Suppressor macrophage treated with lipopolysaccharide for 4 hours (primary cell): Measurements from ENCODE around the gene SYT15B.
"Not testable (repeated sequence)": the region's sequence is repeated elsewhere in the genome, so short reads cannot be mapped to it uniquely, and the experiment has no call there.

Source experiments
- DNase-seq: peaks from one replicate; pipeline ENCODE4 v3.0.0-alpha.2; 2020

Gene SYT15B

DNA sequence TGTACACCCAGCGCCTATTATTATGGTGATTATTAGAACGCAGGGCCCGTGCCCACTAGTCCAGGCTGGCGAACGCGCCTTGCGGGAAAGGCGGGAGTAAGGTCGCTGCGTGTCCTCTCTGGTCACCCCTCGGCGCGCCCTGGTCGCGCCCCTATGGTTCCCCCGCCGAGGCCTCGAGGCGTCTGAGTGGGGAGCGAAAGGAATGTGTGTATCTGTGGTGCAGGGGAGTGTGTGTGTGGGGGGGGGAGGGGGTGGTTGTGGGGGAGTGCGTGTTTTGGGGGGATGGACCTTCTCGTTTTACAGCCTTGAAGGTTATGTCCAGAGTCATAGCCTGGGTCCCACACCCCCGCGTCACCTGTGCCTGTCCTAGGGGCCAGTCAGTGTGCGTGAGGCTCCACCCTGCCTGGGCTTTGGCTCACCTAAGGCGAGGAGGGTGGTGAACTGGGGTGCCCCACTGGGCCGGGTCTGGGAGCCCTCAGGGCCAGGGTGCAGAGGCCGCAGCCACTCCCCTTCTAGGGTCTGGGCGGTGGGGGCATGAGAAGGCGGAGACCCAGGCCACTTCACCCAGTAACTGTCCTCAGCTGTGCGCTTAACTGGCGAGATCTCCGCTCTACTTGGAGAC, at the start of gene SYT15B:
TSS of gene SYT15B (minus strand) at position 39 of the 622 bp plus-strand sequence. CDS start 952 bp downstream, outside the sequence.
- DNase-seq: not testable (repeated sequence)

DNA sequence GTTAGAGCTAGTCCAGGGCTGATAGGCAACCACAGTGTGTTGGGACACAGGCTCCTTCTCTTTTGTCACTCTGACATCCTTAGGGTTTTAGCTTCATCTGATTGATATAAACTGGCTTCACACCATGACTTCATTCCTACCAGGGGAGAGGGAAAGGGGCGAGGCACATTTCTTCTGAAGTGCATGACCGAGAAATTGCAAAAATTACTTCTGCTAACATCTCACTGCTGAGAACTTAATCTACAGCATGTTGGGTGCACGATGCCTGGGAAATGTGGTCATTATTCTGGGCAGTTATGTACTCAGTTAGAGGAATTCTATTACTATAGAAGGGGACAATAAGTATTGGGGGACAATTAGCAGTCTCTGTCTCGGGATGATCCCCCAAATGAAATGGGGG, 16.2 kb upstream of the SYT15B start:
- not testable (repeated sequence) for DNase-seq

DNA sequence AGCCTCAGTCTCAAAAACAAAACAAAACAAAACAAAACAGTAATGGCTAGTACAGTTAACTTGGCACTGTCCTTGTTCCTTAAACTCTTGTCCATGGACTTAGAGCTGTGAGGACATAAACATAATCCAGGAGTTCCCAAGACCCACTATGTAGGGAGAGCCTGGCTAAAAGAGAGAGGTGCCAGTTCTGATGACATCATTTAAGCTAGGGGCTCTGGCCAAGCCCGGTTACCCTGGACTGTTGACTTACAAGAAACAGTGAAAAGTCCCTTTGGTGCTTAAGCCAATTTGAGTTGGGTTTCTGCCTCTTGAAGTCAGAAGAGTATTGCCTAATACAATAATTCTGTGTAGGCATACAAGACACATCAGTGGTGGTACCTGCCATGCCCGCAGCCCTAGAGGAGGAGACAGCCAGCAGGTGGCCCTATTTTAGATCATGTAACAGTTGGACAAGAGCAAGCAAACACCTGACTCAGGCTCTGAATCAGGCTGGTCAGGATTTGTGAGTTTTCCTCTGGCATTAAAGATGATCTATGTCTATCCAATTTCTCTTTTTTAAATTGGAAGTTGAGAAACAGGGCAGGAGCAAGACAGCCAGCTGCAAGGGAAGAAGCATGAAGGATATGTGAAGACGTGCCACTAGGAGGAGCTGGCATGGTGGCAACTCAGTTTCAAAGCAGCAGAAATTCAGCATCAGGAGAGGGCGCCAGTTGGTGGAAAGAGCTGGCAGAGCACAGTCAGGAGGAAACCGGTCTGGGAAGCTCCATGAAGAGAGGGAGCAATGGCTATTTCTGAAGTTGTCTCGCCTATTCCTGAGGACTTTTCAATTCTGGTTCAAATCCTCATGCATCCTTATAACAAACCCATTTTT, 12.2 kb upstream of the SYT15B start:
- peak; percentile 33 for DNase-seq

- not testable (repeated sequence) for DNase-seq
Observed at GRCh38 chr10:47770745-47771144, 7.4 kb upstream of the SYT15B start.

DNA sequence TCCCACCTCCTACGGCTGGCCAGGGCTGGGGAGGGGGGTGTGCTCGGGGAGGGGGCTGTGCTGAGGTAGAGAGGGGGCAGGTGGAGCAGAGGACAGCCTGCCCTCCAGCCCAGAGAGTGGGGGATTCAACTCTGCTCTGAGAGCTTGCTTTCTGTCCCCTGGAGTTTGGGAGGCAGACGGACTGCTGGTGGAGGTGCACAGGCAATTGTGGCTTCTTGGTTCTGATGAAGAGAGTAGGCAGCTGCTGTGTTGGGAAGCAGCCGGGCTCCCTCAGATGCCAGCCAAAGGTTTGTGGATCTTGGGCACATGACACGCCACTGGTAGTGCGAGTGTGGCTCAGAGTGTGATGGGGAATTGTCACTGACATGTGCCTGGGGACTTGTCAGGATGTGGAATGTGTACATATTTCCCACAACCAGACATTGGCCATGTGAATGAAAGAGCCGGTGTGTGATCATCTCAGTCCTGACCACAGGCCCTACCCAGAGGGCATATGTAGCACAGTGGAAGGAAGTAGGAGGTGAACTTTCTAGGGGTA, 5.3 kb upstream of the SYT15B start:
- not testable (repeated sequence) for DNase-seq

DNA sequence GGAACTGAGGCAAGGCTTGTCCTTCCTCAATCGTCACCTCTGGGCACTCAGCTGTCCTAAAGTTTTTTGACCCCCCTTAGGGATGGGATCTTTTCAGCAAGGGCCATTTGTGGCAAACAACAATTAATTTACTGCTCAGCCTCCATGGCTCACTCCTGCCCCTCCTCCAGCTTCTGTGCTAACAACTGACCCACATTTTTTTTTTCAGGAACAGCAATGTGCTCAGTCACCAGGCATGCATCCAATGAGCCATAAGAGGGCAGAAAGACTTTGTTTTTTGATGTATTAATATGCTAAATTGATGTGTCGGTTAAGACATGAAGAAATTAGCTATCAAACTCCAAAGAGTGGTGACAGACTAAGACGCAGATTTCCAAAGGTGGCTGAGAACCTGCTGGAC, 4.7 kb upstream of the SYT15B start:
- DNase-seq: not testable (repeated sequence)

- DNase-seq: not testable (repeated sequence)
Observed at GRCh38 chr10:47767236-47767635, 3.8 kb upstream of the SYT15B start.

DNA sequence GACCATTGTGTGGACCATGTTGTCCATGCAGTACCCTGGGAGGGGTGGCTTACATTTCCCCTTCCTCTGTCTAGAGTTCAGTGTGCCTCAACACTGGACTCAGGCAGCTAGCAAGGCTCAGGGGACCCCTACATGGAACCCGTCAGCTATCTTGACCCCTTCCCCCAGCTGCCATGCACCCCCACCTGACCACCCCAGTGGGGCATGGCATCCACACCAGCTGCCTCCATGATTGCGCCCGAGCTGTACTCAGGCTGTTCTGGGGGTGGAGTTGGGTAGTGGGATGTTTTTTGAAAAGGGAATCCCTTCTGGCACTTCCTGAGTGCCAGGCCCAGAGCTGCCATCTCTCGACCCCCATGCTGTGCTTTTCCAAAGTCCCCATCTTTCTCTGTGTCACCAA, 1.8 kb upstream of the SYT15B start:
- DNase-seq: not testable (repeated sequence)

DNA sequence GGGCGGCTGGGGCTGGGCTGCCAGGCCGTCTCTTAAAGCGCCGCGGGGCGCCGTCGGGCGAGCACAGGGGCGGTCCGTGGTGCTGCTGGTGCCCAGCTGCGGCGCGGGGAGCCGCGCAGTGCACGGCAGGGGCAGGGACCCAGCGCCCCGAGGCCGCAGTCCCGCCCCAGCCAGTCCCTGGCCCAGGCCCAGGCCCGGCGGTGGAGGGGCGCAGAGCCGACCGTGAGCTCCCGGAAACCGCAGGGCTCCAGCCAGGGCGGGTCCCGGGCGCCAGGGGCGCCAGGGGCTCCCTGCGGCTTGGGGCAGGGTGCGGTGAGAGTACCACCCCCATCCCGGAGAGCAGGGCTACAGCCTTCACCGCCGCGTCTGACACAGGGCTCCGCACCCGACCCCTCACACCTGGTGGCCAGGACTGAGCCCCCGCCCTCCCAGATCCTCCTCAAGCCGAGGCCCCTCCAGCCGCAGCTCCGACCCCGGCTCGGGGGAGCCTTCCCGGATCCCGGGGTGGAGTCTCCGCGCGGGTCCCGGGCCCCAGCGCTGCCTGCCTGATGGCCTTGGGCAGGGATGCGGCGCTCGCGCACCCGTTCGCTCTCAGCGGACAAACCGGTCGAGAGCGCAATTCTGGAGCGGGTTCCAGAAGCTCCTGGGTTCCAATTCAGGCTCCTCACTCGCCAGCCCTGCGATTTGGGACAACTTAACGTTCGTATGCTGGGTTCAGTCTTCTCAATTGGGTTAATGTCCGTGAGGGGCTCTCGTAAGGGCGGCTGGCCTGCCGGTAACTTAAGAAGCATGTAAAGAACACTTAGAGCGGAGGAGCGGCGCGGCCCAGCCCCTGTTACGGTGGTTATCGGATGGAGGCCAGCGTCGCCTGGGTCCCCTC, 478 bp downstream of the SYT15B start:
- not testable (repeated sequence) for DNase-seq

GRCh38 chr10:47758855-47759254, 4.5 kb downstream of the SYT15B start:
- DNase-seq: not testable (repeated sequence)

GRCh38 chr10:47756169-47756568, 7.2 kb downstream of the SYT15B start:
- not testable (repeated sequence) for DNase-seq

GRCh38 chr10:47753871-47754270, 9.5 kb downstream of the SYT15B start:
- not testable (repeated sequence) for DNase-seq

- DNase-seq: not testable (repeated sequence)
Observed at GRCh38 chr10:47753176-47753575, 10.2 kb downstream of the SYT15B start.

DNA sequence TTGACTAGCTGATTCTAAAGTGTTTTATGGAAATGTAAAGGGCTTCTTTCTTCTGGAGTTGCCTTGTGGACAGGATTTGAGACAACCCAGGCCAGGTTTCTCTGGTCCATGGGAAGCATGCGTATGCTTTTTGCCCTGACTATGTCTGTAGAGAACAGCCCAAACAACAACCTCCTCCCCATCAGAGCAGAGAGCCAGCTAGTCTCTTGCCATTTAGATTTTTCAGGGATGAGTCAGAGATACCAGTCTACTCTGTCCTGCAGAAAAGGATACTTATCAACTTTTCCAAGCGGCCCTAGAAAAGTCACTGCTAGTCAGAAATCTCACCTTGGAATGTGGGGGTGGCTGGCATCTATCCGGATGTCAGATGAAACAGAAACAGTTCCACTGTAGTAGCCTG, 11.6 kb downstream of the SYT15B start:
- DNase-seq: not testable (repeated sequence)

DNA sequence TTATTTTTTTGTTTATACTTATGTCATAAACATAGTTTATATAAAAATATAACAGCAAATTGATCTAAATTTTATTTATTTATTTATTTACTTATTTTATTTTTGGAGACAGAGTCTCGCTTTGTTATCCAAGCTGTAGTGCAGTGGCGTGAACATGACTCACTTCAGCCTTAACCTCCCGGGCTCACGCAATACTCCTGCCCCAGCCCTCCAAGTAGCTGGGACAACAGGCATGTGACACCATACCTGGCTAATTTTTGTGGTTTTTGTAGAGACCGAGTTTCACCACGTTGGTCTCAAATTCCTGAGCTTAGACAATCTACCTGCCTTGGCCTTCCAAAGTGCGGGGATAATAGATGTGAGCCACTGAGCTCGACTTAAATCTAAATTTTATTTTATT, 13.0 kb downstream of the SYT15B start:
- DNase-seq: not testable (repeated sequence)

DNA sequence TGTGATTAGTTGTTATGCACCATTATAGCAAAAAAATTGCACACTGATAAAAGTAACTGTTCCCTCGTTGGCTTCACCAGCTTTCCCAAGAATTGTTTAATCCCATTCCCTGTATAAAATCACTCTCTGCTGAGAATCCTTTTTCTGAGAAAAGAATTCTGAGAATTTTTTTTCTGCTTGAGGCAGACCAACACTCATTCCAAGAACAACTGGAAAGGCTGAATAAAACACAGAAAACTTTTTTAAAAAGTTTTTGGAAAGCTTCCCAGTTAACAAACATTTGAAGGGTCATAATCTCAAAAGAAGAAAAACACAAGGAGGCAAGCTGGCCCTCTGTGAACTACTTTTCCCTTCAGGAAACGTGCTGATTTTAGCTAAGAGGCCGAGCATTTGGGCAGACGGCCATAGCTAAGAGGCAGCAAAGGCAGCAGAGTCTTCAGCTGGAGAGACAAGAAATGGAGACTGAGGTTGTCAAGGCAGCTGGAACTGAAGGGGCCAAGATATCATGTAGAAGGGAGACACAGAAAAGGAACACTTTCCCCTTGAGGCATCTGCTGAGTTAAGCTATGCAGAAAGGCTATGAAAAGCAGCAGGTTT, 16.5 kb downstream of the SYT15B start:
- DNase-seq: not testable (repeated sequence)

- DNase-seq: not testable (repeated sequence)
Observed at GRCh38 chr10:47744881-47745280, 18.5 kb downstream of the SYT15B start.

DNA sequence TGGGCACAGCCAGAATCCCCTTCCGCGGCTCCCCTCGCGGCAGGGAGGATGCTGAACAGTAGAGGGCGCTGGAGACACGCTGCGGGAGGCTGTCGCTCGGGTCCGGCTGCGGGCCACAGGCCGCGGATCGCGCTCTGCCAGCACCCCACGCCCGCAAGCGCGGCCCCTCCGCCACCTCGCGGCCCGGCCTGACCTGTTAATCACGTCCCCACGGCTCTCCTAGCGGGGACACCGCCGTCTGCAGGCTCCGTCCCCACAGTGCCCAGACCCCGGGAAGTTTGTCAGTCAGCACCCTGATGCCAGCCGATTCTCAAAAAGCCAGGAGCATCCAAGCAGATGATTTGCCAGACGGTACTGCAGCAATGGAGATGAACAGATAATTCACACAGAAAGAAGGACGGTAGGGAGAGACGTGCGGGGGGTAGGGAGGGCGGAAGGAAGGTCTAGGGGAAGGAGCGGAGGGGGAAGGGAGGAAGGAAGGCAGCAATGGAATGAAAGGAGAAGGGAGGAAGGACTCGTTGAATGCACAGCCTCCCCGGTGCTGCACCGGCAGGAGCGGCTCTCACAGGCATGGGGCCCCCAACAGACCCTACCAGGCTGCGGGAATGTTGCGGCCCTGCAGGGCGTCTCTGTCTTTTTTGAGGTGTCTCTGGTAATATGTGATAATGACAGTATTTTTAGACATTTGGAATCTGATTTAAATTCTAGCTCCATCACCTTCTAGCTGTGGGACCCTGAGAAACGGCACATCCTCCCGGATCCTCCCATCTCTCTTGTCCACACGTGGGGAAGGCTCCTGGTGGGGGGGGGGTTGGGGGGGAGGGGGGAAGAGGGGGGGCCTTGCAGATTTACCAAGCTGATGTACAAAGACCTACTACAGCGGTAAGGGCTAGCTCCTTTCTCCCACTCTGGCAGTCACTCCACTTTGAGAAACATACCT, 19.5 kb downstream of the SYT15B start:
- not testable (repeated sequence) for DNase-seq

DNA sequence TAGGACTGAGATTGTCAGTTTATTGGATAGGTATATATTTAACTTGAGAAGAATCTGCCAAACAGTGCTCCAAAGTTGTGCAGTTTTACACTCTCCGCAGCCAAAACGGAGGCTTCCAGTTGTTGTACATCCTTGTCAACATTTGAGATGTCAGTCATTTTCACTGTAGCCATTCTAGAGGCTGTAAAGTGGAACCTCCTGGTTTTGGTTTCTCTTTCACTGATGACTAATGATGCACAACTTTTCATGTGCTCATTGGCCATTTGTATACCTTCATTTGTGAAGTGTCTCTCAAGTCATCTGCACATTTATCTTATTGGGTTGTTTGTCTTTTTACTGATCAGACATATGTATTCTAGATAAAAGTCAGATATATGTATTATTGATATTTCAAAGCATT, 22.5 kb downstream of the SYT15B start:
- DNase-seq: not testable (repeated sequence)

DNA sequence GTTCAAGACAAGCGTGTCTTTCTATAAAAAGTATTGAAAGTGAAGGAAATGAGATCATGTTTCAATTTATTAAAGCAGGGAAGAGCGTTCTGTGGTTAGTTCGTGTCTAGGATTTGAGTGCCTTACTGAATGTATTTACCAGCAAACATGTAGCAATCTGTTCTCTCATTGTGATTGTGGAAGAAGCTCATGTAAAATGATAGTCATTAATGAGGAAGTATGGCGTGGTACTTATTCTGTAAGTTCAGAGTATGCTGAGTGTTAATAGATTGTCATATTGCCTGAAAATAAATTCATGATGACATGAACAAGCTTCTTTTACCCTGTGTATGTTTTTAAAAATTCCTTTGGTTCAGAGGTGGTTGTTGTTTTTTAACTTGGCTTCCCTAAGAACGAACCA, 32.5 kb downstream of the SYT15B start:
- not testable (repeated sequence) for DNase-seq

GRCh38 chr10:47725740-47726139, 37.7 kb downstream of the SYT15B start:
- not testable (repeated sequence) for DNase-seq
